DMS53 (cell line): ENCODE measurements around the gene SLC20A1.
A peak's percentile ranks its signal among the peaks of the same experiment; 100 is the strongest.

Source experiments
- DNase-seq: peaks from one replicate; lab custom pipeline; 2025; lab: John Stamatoyannopoulos, UW

Gene SLC20A1

GRCh38 chr2:112626604-112627059, 19.1 kb upstream of the SLC20A1 start:
- DNase-seq, result peak; percentile 84

DNA sequence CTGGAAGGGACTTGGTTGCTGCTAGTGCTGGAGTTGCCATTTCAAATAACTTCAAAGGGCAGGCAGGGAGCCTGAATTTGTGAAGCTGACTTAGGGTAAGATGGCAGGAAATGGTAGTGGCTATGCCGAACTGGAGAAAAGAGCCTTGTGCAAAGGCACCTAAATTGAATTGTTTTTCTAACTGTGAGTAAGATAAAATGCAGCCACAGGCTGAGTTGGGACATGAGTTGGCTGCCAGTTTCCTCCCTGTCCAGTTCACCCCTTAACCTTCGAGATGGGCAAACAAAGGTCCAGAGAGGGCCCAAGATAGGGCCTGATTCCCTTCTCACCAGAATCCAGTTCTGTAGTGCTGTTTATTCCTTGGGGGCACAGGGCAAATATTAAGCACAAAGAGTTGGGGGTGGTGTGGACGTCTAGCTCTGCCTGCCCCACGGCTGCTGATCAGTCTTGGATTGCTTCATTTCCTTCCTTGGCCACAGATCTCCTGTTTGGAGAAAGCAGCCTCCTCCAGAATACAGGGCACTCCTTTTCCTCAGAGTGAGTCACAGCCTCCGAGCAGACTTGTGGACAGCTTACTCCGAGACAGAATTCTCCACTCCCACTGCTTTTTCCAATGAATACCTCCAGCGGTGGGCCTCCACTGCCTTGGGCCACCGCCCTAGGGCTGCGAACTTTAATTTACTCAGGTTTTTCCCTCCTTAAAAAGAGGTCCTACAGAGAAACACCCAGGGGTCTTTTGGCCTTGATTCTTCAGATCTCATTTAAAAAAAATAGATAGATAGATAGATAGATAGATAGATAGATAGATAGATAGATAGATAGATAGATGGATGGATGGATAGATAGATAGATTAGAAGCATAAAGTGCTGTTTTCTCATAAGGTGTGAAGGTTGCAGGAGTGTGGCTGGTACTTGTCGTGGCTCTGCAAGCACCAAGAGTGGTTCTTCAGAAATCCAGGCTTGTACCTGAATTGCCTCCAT, 18.4 kb upstream of the SLC20A1 start:
- no peak for DNase-seq

DNA sequence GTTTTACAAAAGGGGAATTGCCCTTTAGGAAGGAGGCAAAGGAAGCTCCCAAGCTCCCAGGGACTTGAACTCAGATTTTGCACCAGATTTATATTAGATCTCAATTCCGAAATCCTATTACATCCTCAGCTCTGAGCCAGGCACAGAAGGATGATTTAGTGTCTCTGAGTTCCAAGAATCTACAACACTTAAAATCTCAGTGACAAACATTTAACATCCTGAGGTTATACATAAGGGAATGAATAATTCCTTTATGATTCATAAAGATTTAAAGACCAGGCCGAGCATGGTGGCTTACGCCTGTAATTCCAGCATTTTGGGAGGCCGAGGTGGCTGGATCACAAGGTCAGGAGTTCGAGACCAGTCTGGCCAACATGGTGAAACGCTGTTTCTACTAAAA, 16.5 kb upstream of the SLC20A1 start:
- no peak for DNase-seq

DNA sequence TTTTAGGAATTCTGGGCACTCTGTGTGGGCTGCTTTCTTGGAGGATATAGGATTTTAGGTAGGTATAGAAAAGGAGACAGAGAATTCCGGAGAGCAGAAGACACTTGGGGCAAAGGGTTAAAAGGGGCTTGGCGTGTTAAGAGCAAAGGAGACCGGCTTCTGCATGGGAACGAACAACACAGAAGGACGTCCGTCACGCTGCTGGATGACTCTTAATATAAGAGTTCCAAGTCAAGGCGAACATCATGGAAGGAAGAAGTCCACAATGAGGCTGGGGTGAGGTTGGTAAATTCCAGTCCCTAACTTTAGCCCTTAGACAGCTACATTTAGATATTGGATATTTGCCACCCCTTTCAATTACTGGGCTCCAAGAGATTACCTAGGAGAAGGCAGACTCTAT, 15.9 kb upstream of the SLC20A1 start:
- no peak for DNase-seq

GRCh38 chr2:112630268-112630667, 15.5 kb upstream of the SLC20A1 start:
- DNase-seq, result no peak

GRCh38 chr2:112633708-112634107, 12.0 kb upstream of the SLC20A1 start:
- no peak for DNase-seq

DNA sequence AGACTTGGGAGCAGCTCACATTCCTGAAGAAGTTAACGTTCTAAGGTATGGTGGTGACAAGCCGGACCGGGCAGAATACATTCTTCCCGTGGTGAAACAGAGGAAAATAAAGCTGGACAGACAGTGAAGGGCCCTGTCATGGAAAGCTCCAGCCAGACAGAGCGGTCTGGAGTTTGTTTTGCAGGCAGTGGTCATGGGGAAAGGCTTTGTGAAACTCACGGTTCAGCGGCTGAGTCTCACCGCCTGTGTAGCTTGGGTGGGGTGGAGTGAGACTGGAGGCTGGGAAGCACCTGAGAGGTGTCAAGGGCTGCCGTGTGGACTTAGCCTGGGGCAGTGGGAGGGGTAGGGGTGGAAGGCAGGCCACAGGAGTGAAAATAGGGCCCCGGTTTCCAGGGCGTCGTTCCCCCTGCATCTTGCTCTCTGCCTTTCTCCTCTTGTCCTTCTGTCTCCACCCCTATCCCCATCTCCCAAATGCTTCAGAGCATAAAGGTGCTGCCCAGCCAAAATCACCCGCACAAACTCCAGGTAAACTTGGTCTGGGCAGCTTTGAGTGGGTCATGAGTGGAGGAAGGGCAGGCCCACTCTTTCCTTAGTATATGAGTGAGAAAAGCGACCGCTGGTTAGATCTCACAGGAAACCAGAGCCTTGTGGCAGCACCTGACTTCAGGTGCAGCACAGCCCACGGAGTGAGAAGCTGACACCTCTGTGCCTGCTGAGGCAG, 11.4 kb upstream of the SLC20A1 start:
- DNase-seq, result no peak

DNA sequence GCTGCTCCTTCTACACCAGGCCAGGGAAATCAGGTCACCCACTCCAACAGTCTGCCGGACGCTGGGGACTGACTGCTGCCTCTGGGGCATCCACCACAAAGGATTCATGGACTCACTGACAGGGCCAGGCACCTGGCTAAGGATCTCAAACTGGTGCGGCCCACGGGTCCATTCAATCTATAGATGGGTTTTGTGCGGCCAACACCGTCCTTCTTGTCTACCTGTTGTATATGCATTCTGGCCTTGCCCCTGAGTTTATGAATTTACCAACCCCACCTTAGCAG, 10.9 kb upstream of the SLC20A1 start:
- no peak for DNase-seq

- no peak for DNase-seq
Measured at GRCh38 chr2:112636605-112637288, 9.0 kb upstream of the SLC20A1 start.

DNA sequence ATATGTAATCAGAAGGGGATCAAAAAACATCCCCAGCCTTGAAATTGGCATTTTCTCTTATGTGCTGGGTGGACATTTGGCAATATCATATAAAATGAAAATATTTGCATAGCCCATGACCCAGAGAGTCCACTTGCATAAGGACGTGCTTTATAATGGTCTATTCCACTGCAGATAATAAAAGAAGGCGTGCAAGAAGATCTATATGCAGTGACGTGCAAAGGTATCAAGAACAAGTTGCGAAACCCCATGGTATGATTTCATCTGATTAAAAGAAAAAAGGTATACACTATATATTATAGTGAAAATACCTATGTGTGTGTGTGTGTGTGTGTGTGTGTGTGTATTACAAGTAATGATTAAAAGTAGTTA, 8.5 kb upstream of the SLC20A1 start:
- DNase-seq, result no peak

DNA sequence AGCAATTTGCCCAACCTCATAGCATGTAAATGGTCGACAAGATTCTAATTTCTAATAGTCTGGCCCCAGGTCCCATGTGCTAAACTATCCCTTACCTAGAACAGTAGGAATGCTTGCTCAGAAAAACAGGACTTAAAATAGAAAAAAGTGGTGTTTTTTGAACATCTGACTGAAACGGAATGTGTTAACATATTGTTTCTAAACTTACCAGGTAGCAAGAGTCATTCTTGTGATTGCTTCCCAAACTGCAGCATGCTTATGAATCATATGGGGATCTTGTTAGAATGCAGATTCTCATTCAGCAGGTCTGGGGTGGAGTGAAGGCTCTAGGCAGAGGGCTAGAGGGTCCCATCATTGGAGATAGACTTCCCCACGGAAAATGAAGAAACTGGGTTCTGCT, 5.8 kb upstream of the SLC20A1 start:
- DNase-seq, result no peak

DNA sequence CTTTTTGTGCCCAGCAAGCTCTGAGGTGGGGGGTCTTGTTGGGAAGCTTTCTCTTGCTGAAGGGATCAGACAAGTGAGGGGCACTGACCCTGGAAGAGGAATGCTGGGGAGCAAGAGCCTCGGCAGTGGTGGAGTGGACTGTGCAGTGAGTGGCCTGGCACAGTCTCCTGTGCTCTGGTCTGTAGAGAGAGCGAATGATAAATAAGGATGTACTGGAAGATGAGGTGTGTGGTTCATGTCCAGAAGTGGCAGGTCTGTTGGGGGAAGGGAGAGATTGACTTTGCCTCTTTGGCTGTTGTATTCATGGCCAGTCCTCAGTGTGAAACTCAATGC, 5.3 kb upstream of the SLC20A1 start:
- DNase-seq, result no peak

- no peak for DNase-seq
Measured at GRCh38 chr2:112640800-112641675, 4.7 kb upstream of the SLC20A1 start.

DNA sequence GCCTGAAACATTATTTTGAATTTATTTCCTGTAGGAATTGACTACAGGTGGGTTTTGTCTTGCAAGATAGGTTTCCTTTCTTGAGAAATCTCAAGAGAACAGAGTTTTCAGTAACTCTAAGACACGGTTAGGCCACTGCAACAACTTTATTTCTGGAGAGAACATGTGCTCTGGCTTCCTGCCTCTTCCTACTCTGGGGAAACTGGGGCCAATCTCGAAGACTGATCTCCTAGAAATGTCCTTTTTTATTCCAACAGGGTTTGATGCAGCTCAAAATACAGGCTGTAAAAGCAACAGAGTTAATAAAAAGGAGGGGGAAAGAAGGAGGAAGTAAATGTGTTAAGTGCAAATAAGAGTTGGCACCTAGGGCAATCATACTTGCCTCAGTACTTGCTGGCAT, 4.0 kb upstream of the SLC20A1 start:
- DNase-seq, result no peak

DNA sequence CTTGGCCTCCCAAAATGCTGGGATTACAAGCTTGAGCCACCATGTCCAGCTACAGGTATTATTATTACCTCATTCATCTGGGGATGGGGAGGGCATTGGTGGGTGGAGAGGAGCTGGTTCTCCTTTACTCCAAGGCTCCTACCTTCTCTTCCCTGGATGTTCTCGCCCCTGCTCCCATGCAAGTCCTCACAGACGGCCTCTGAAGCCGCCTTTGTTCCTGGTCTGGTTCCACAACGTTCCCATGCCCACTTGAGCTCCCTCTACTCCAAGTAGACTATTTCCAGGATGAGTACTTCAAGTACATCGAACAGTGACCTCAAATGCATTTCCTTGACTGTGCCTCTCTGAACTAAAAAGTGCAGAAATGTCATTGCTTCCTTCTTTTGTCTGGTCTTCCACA, 3.2 kb upstream of the SLC20A1 start:
- no peak for DNase-seq

GRCh38 chr2:112642966-112643365, 2.8 kb upstream of the SLC20A1 start:
- DNase-seq, result no peak

DNA sequence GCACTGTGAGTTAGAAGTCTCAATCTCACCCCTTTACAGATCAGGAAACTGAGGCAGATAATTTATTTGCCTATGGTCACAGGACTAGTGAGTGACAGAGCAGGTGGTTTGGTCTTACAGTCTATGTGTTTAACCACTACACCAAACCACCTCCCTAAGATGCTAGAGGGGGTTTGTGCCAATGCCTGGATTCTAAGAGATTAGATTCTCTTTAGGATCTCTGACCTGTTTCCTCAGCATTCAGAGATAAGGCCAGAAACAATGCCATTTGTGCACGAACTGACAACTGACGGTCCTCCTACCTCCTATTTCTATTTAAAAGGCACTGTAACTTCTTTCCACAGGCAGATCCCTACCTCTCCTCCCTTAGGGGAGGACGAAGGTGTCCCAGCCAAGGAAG, 2.3 kb upstream of the SLC20A1 start:
- no peak for DNase-seq

- peak; percentile 49 for DNase-seq
Measured at GRCh38 chr2:112644155-112644932, 1.4 kb upstream of the SLC20A1 start.

DNA sequence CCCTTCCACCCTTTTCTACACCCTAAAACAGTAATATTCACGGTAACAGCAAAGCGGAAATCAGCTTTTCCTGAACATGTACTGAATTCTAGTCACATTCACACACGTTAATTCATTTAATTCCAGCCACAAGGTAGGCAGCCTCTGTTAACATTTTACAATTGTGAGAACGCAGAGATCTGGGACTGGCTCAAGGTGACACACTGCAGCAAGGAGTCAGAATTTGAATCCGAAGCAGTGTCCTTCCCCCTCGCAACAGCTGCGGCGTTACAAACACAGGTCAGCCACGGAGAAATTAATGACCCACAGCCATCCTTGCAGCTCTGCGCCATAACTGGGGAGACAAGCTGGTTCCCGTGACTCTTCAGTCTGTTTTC, 818 bp upstream of the SLC20A1 start:
- no peak for DNase-seq

DNA sequence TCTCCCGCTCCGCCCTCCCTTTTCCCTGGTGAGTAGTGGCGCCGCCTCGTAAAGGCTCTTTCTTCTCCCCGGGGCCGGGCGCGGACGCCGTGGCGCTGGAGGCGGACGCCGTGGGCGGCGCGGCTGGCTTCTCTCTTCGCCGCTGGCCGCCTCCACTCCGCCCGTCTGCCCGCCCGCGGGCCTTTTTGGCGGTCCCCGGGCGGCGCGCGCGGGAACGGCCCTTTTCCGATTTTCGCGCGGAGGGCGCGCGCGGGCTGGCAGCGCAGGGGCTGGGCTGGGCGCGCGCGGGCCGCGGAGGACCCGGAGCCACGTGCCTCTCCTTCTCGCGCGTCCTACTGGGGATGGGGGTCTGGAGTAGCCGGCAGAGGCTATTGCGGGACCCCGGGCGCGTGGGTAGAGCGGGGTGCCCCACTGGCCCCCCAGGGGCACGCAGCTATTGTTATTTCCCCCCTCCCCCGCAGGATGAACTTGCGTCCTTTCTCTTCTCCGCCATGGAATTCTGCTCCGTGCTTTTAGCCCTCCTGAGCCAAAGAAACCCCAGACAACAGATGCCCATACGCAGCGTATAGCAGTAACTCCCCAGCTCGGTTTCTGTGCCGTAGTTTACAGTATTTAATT, 472 bp downstream of the SLC20A1 start:
- DNase-seq, result peak; percentile 77
